Measurements from ENCODE around the gene ZAP70. TPM values are rescaled to one million over a fixed set of nuclear protein-coding genes. Genes with fewer than 3 reads are reported as not detected.

ZAP70 gene
- total and polyA plus RNA-seq, 2 donors (not counting 3 experiments of a cell fraction or from before 2014, with no cell fraction given), result 0.14 TPM; not detected in 1

DNA sequence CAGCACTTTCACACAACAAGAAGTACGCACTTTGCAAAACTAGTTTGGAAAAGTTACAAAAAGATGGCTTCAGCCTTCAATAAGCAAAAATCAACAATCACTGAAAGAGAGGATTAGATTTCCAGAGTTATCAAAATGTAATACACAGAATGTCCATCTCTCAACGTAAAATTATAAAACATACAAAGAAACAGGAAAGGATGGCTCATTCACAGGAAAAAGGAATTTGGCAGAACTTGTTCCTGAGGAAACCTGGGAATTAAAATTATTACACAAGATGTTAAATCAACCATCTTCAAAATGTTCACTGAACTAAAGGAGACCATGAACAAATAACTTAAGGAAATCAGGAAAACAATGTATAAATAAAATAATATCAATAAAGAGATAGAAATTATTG lies 35.9 kb upstream of the ZAP70 start:
- POLR2A ChIA-PET, result interaction anchor here (1.3 kb wide), 1 partner anchor 13 kb away, joined by 4 read pairs; the partner anchor contains the start of gene ACTR1B
- Histone ChIP-seq H4K20me1 (replicated peaks; ENCODE audit: control insufficient read depth, extremely low read depth, insufficient read depth, low read length) (no peaks in the 10 kb centered on the region), H3K36me3 (ENCODE audit: control insufficient read depth in 2 of 2, extremely low read depth in 1 of 2, insufficient read depth in 2 of 2, low read length in 2 of 2) (no peaks in the 10 kb centered on the region), H3K4me3 (replicated peaks in 1 of 3; ENCODE audit: insufficient read depth in 1 of 3, low read depth in 1 of 3, low read length in 3 of 3) (no peak overlapping the region), H2AFZ (ENCODE audit: low read depth, low read length) (peak overlapping the region; percentile 44), H3K9ac (replicated peaks; ENCODE audit: extremely low read depth, insufficient read depth, low read length) (peak overlapping the region; percentile 16), H3K79me2 (ENCODE audit: control insufficient read depth, insufficient read depth, low read length) (no peaks in the 10 kb centered on the region), H3K4me2 (ENCODE audit: insufficient read depth, low read length) (peak overlapping the region; percentile 86), H3K9me3 (replicated peaks; ENCODE audit: control insufficient read depth, insufficient read depth, low read length) (no peaks in the 10 kb centered on the region), H3K4me1 (ENCODE audit: control insufficient read depth, extremely low read depth, insufficient read depth, low read length) (peaks cover 17% of the 10 kb centered on the region), H3K27me3 (ENCODE audit: control insufficient read depth in 2 of 2, insufficient read depth in 2 of 2, low read length in 2 of 2) (peaks cover 0 to 2% of the 10 kb centered on the region in 2 experiments), H3K9me1 (replicated peaks; ENCODE audit: control insufficient read depth, extremely low read depth, insufficient read depth, low read length) (no peaks in the 10 kb centered on the region), H3K27ac (ENCODE audit: insufficient read depth, low read depth, low read length) (peak overlapping the region; percentile 34)
- FAIRE-seq (peak; percentile 81), DNase-seq (ENCODE audit: low read depth, low spot score) (peak; percentile 56)
- CTCF ChIA-PET, result interaction anchor here (1.6 to 3.6 kb wide), 3 partner anchors 13 to 23 kb away, joined by 4 to 17 read pairs (median 6); partner anchors contain the start of gene ACTR1B
- intact Hi-C loops (cut with micrococcal nuclease), result no loop called here
- dilution Hi-C loops (cut with MboI; ENCODE audit: extremely low pct_ligation_motif_present, low sequenced_read_pairs), result no loop called here
- no TSS peak for BruUV-seq (replicated peaks)
- TF ChIP-seq EZH2 (IDR thresholded peaks at IDR 0.05; ENCODE audit: borderline replicate concordance, low read depth, low read length, severe bottlenecking), result no peak
- no peak for TF ChIP-seq JUN (IDR thresholded peaks at IDR 0.05; ENCODE audit: borderline replicate concordance, insufficient read depth, insufficient read length, low read depth)
- peak; percentile 57 for TF ChIP-seq FOS (IDR thresholded peaks at IDR 0.05; ENCODE audit: borderline replicate concordance, insufficient read depth, low read length)

DNA sequence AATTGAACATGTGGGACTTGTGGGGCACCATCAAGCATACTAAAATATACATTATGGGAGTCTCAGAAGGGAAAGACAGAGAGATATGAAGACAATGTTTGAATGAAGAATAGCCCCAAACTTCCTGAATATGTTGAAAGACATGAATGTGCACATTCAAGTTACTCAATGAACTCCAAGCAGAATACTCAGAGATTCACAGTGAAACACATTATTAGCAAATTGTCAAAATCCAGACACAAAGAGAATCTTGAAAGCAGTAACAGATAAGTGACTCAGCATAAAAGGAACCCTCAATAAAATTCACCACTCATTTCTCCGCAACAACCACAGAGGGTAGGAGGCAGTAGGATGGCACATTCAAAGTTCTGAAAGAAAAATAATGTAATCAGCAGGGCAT lies 35.1 kb upstream of the ZAP70 start:
- ChIA-PET POLR2A (no interaction called here), CTCF (no interaction called here)
- Histone ChIP-seq H3K27me3 (ENCODE audit: control insufficient read depth in 2 of 2, insufficient read depth in 2 of 2, low read length in 2 of 2) (peaks cover 0 to 6% of the 10 kb centered on the region in 2 experiments), H3K27ac (ENCODE audit: insufficient read depth, low read depth, low read length) (no peak overlapping the region), H3K4me1 (ENCODE audit: control insufficient read depth, extremely low read depth, insufficient read depth, low read length) (peaks cover 17% of the 10 kb centered on the region), H3K9me3 (replicated peaks; ENCODE audit: control insufficient read depth, insufficient read depth, low read length) (no peaks in the 10 kb centered on the region), H3K9me1 (replicated peaks; ENCODE audit: control insufficient read depth, extremely low read depth, insufficient read depth, low read length) (no peaks in the 10 kb centered on the region), H3K4me2 (ENCODE audit: insufficient read depth, low read length) (no peak overlapping the region), H3K4me3 (replicated peaks in 1 of 3; ENCODE audit: insufficient read depth in 1 of 3, low read depth in 1 of 3, low read length in 3 of 3) (no peak overlapping the region), H3K36me3 (ENCODE audit: control insufficient read depth in 2 of 2, extremely low read depth in 1 of 2, insufficient read depth in 2 of 2, low read length in 2 of 2) (no peaks in the 10 kb centered on the region), H3K9ac (replicated peaks; ENCODE audit: extremely low read depth, insufficient read depth, low read length) (no peak overlapping the region), H4K20me1 (replicated peaks; ENCODE audit: control insufficient read depth, extremely low read depth, insufficient read depth, low read length) (no peaks in the 10 kb centered on the region), H2AFZ (ENCODE audit: low read depth, low read length) (no peak overlapping the region), H3K79me2 (ENCODE audit: control insufficient read depth, insufficient read depth, low read length) (no peaks in the 10 kb centered on the region)
- no TSS peak for BruUV-seq (replicated peaks)
- FAIRE-seq (no peak), DNase-seq (ENCODE audit: low read depth, low spot score) (no peak)
- TF ChIP-seq MYC (IDR thresholded peaks at IDR 0.05; ENCODE audit: low read depth, low read length), result no peak
- TF ChIP-seq, protein P1, sequence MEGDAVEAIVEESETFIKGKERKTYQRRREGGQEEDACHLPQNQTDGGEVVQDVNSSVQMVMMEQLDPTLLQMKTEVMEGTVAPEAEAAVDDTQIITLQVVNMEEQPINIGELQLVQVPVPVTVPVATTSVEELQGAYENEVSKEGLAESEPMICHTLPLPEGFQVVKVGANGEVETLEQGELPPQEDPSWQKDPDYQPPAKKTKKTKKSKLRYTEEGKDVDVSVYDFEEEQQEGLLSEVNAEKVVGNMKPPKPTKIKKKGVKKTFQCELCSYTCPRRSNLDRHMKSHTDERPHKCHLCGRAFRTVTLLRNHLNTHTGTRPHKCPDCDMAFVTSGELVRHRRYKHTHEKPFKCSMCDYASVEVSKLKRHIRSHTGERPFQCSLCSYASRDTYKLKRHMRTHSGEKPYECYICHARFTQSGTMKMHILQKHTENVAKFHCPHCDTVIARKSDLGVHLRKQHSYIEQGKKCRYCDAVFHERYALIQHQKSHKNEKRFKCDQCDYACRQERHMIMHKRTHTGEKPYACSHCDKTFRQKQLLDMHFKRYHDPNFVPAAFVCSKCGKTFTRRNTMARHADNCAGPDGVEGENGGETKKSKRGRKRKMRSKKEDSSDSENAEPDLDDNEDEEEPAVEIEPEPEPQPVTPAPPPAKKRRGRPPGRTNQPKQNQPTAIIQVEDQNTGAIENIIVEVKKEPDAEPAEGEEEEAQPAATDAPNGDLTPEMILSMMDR (IDR thresholded peaks at IDR 0.05; ENCODE audit: extremely low read depth in 1 of 2, insufficient read depth in 1 of 2, low read depth in 1 of 2, low read length in 2 of 2), result no peak
- TF ChIP-seq FOS (IDR thresholded peaks at IDR 0.05; ENCODE audit: borderline replicate concordance, insufficient read depth, low read length), result no peak
- no peak for TF ChIP-seq JUN (IDR thresholded peaks at IDR 0.05; ENCODE audit: borderline replicate concordance, insufficient read depth, insufficient read length, low read depth)
- no peak for TF ChIP-seq POLR2AphosphoS5 (IDR thresholded peaks at IDR 0.05; ENCODE audit: insufficient read depth, low read depth, low read length)
- TF ChIP-seq POLR2A (IDR thresholded peaks at IDR 0.05; ENCODE audit: low read depth, low read length), result no peak
- no peak for TF ChIP-seq GATA2 (IDR thresholded peaks at IDR 0.05; ENCODE audit: insufficient read depth, insufficient read length, low read depth, low read length)
- TF ChIP-seq EZH2 (IDR thresholded peaks at IDR 0.05; ENCODE audit: borderline replicate concordance, low read depth, low read length, severe bottlenecking), result no peak
- TF ChIP-seq, protein P2, sequence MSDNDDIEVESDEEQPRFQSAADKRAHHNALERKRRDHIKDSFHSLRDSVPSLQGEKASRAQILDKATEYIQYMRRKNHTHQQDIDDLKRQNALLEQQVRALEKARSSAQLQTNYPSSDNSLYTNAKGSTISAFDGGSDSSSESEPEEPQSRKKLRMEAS (IDR thresholded peaks at IDR 0.05; ENCODE audit: insufficient read depth, insufficient read length), result no peak
- intact Hi-C loops (cut with micrococcal nuclease), result no loop called here
- dilution Hi-C loops (cut with MboI; ENCODE audit: extremely low pct_ligation_motif_present, low sequenced_read_pairs), result no loop called here
